Epithelial cell of esophagus (primary cell): ENCODE measurements around the gene SERPINB12.

Experiments
- DNase-seq: peaks from one replicate; pipeline ENCODE4 v3.0.0; 2010; ENCODE audit warnings: low read depth
- H3K4me3 ChIP-seq: 2 replicates; pipeline ENCODE4 v1.5.1; 2011; ENCODE audit warnings: mild to moderate bottlenecking, low read length, control low read depth
- TF ChIP-seq, protein P1 (sequence below): IDR thresholded peaks from 2 replicates; pipeline ENCODE4 v1.5.1; 2011; ENCODE audit warnings: low read depth, mild to moderate bottlenecking, low read length, control low read depth, inconsistent platforms; ENCODE audit not compliant: insufficient read depth; ENCODE audit errors: missing control alignments

The SERPINB12 gene

DNA sequence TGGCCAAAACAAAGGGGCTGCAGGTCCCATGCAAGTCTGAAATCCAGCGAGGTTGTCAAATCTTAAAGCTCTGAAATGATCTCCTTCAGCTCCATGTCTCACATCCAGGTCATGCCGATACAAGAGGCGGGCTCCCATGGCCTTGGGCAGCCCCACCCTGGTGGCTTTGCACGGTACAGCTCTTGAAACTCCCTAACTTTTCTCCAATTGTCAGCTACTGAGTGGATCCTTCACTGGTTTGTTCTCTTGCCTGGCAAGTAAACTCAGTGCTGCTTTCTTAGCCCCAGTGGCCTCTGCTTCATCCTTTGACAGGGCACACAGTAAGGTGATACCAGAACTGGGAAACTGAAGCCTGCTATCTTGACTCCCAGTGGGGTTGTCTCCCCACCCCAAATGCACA, 71.3 kb downstream of the SERPINB12 start:
- no peak for DNase-seq
- no peak overlapping the region for H3K4me3 ChIP-seq
- TF ChIP-seq, protein P1, sequence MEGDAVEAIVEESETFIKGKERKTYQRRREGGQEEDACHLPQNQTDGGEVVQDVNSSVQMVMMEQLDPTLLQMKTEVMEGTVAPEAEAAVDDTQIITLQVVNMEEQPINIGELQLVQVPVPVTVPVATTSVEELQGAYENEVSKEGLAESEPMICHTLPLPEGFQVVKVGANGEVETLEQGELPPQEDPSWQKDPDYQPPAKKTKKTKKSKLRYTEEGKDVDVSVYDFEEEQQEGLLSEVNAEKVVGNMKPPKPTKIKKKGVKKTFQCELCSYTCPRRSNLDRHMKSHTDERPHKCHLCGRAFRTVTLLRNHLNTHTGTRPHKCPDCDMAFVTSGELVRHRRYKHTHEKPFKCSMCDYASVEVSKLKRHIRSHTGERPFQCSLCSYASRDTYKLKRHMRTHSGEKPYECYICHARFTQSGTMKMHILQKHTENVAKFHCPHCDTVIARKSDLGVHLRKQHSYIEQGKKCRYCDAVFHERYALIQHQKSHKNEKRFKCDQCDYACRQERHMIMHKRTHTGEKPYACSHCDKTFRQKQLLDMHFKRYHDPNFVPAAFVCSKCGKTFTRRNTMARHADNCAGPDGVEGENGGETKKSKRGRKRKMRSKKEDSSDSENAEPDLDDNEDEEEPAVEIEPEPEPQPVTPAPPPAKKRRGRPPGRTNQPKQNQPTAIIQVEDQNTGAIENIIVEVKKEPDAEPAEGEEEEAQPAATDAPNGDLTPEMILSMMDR: no peak

DNA sequence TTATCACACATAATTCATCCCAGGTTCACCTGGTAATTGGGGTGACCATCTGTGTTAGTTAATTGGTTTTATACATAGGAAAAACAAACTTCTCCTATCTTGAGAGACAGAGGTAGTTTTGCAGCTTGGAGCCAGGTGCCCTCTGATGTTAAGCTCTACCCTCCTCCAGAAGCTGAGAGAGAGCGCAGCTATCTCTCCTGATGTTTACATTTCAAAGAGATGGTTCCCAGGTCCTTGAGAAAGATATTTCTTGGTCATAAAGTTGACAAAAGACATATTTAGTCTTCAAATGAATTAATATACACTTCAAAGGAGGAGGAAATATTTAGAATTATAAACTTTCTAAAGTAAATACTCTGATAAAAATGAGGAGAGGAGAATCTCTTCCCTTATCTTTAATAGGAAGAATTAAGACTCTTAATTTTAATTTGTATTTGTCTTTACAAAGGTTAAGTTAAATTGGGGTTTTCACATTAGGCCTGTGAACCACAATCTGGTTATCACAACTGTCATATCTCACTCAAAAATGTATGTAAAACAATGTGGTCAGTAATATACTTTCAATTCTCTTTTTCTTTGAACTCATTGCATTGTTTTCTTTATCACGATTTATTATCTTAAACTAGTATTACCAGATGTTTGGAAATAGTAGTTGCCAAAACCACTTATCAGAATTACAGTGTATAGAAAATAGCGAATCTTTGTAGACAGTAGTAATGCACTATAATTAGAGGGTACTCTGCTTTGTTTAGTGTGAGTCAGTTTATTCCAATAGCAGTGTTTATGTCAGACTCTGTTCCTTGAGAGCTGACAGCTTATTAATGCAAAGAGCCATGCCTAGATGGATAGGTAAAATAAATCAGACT, 75.1 kb downstream of the SERPINB12 start:
- DNase-seq: no peak
- TF ChIP-seq, protein P1: no peak
- H3K4me3 ChIP-seq: no peak overlapping the region

DNA sequence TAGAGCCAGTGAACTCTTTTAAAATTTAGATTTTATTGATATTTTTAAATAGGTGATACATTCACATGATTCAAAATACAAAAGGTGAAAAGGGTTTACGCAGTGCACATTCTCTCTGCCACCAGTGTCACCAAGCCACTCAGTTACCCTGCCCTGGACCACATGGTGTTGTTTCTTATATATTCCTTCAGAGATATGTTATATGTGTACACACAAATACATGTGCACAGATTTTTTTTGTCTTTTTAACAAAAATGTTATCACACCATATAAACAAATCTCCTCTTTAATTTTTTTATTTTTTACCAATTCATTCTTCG, 75.7 kb downstream of the SERPINB12 start:
- TF ChIP-seq, protein P1: no peak
- H3K4me3 ChIP-seq: no peak overlapping the region
- DNase-seq: no peak
